Caco-2 (cell line): ENCODE measurements around the gene MMP17. TPM values are rescaled to one million over a fixed set of nuclear protein-coding genes. Genes with fewer than 3 reads are reported as not detected.

ENCODE experiments used
- BruUV-seq: library from RNA; stranded (reverse); fragments of 400-500 nt; replicated peaks from 2 replicates; lab custom pipeline; 2021; lab: Mats Ljungman, UMichigan
- CTCF ChIA-PET: fragments of 300-600 bp; sonication (Branson Sonifier 250); formaldehyde crosslinking; loops from one replicate; lab custom pipeline; 2022; ENCODE audit warnings: antibody characterized with exemption; lab: Charles Lee
- POLR2A ChIA-PET: fragments of 300-600 bp; sonication (Branson Sonifier 250); formaldehyde crosslinking; loops from one replicate; lab custom pipeline; 2022; ENCODE audit warnings: antibody characterized with exemption; lab: Charles Lee
- DNase-seq, 2 experiments: peaks; one replicate each; pipeline versions ENCODE4 v3.0.0 to v3.0.0-alpha.2; 2020 to 2022
- H3K27me3 ChIP-seq: replicated peaks from 2 replicates; pipeline ENCODE4 v1.6.0; 2011; ENCODE audit warnings: low read length; ENCODE audit not compliant: control insufficient read depth, insufficient read depth
- H3K36me3 ChIP-seq: 2 replicates; pipeline ENCODE4 v1.5.1; 2011; ENCODE audit warnings: low read length; ENCODE audit not compliant: control insufficient read depth, insufficient read depth
- H3K4me1 ChIP-seq: fragments of 250-450 bp; sonication (Bioruptor Pico); 2 replicates; pipeline ENCODE4 v1.5.1; 2020; ENCODE audit warnings: mild to moderate bottlenecking
- H3K4me3 ChIP-seq: 2 replicates; pipeline ENCODE4 v1.5.1; 2011; ENCODE audit warnings: low read depth, mild to moderate bottlenecking, control low read depth, low read length
- H3K9me3 ChIP-seq: fragments of 250-450 bp; sonication (Bioruptor Pico); 2 replicates; pipeline ENCODE4 v1.5.1; 2020; ENCODE audit warnings: mild to moderate bottlenecking, moderate library complexity
- H3K27ac Mint-ChIP-seq: one replicate; pipeline ENCODE4 v1.8.0; 2022; ENCODE audit warnings: mixed read lengths; ENCODE audit not compliant: unreplicated experiment
- H3K27me3 Mint-ChIP-seq: one replicate; pipeline ENCODE4 v1.8.0; 2022; ENCODE audit warnings: mixed read lengths; ENCODE audit not compliant: insufficient read depth, unreplicated experiment
- H3K36me3 Mint-ChIP-seq: one replicate; pipeline ENCODE4 v1.8.0; 2022; ENCODE audit warnings: mild to moderate bottlenecking, mixed read lengths; ENCODE audit not compliant: insufficient read depth, unreplicated experiment
- H3K4me1 Mint-ChIP-seq: one replicate; pipeline ENCODE4 v1.8.0; 2022; ENCODE audit warnings: low read depth, mixed read lengths; ENCODE audit not compliant: unreplicated experiment
- H3K4me3 Mint-ChIP-seq: one replicate; pipeline ENCODE4 v1.8.0; 2022; ENCODE audit warnings: mild to moderate bottlenecking, moderate library complexity, mixed read lengths; ENCODE audit not compliant: unreplicated experiment
- H3K9me3 Mint-ChIP-seq: one replicate; pipeline ENCODE4 v1.8.0; 2022; ENCODE audit warnings: mixed read lengths; ENCODE audit not compliant: unreplicated experiment
- intact Hi-C: fragments of 100-400 bp; cut with micrococcal nuclease; formaldehyde crosslinking; loops from one replicate; pipeline ENCODE4 v1.10.0; 2022; ENCODE audit not compliant: unreplicated experiment
- total RNA-seq: library from RNA; stranded (reverse); gene quantifications from 2 replicates; pipeline ENCODE4 v1.2.3, GENCODE V29; 2022
- TF ChIP-seq, protein P1 (sequence below), 2 experiments: fragments of 200-600 bp in 1 of 2; IDR thresholded peaks; 1 replicate in 1 of 2; 2 replicates in 1 of 2; pipeline versions ENCODE4 v1.5.1 to v1.8.0; 2011 to 2022; ENCODE audit warnings: antibody characterized with exemption in 1 of 2, control low read depth in 1 of 2, inconsistent platforms in 1 of 2, low read depth in 1 of 2, low read length in 1 of 2, mild to moderate bottlenecking in 1 of 2, moderate library complexity in 1 of 2; ENCODE audit not compliant: insufficient read depth in 1 of 2, severe bottlenecking in 1 of 2, unreplicated experiment in 1 of 2

Gene MMP17
- total RNA-seq, 1 experiment from 2014 or later, result 4.6 TPM

DNA sequence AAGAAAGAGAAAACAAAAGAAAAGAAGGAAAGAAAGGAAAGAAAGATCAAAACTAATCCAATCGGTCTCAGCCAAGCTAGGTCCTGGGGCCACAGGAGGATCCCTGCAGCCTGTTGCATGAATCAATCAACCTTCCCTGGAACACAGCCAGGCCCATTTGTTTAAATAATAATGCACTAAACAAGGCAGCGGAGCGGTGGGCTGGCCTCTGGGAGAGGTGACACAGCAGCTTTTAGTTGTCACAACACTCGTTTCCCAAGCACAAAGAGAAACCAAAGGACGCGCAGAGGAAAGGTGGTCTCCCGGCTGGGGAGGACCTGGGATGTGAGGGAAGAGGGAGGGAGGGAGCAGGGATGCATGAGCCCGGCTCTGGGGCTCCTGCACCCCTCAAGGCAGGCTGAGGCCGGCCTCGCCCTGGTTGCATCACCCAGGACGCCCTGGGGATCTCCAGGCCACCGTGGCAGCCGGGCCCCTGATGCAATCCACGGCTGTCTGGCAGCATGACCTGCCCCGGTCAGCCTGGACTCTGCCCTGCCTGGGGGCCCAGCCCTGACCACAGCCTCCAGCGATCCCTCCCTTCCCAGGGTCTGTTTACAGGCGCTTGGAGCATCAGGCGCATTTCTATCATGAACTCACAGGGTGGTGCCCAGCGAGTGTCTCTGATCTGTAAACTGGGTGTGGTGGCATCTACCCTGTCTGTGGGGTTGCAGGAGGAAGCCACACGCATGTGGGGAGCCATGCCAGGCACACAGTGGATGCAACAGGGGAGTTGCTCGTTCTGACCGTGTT lies 32.5 kb downstream of the MMP17 start:
- no peaks in the 10 kb centered on the region for H3K9me3 ChIP-seq
- H3K27me3 Mint-ChIP-seq, result no peaks in the 10 kb centered on the region
- DNase-seq, result peak; percentile 96
- TF ChIP-seq, protein P1, sequence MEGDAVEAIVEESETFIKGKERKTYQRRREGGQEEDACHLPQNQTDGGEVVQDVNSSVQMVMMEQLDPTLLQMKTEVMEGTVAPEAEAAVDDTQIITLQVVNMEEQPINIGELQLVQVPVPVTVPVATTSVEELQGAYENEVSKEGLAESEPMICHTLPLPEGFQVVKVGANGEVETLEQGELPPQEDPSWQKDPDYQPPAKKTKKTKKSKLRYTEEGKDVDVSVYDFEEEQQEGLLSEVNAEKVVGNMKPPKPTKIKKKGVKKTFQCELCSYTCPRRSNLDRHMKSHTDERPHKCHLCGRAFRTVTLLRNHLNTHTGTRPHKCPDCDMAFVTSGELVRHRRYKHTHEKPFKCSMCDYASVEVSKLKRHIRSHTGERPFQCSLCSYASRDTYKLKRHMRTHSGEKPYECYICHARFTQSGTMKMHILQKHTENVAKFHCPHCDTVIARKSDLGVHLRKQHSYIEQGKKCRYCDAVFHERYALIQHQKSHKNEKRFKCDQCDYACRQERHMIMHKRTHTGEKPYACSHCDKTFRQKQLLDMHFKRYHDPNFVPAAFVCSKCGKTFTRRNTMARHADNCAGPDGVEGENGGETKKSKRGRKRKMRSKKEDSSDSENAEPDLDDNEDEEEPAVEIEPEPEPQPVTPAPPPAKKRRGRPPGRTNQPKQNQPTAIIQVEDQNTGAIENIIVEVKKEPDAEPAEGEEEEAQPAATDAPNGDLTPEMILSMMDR (IDR thresholded peaks at IDR 0.05; ENCODE audit: insufficient read depth in 1 of 2, low read depth in 1 of 2, low read length in 1 of 2, severe bottlenecking in 1 of 2, unreplicated experiment in 1 of 2), result no peak
- peak overlapping the region; percentile 100 for H3K27ac Mint-ChIP-seq
- no peaks in the 10 kb centered on the region for H3K27me3 ChIP-seq
- H3K4me3 Mint-ChIP-seq, result peak overlapping the region; percentile 68
- H3K36me3 Mint-ChIP-seq, result peaks cover 34% of the 10 kb centered on the region
- POLR2A ChIA-PET, result interaction anchor here (0.7 kb wide), 1 partner anchor 13 kb away, joined by 4 read pairs; no protein-coding TSS in a partner anchor
- CTCF ChIA-PET, result interaction anchor here (0.7 kb wide), 1 partner anchor 25 kb away, joined by 4 read pairs; no protein-coding TSS in a partner anchor
- H3K4me1 ChIP-seq, result peaks cover 38% of the 10 kb centered on the region
- H3K36me3 ChIP-seq, result no peaks in the 10 kb centered on the region
- intact Hi-C loops, result loop anchor here (1.0 to 5.0 kb wide), 3 partner anchors 26 to 67 kb away; partner anchors contain the start of gene PUS1
- peaks cover 49% of the 10 kb centered on the region for H3K4me1 Mint-ChIP-seq
- BruUV-seq, result no TSS peak
- peak overlapping the region; percentile 6; the same call in 1 of the 2 replicates for H3K4me3 ChIP-seq
- H3K9me3 Mint-ChIP-seq, result no peaks in the 10 kb centered on the region

DNA sequence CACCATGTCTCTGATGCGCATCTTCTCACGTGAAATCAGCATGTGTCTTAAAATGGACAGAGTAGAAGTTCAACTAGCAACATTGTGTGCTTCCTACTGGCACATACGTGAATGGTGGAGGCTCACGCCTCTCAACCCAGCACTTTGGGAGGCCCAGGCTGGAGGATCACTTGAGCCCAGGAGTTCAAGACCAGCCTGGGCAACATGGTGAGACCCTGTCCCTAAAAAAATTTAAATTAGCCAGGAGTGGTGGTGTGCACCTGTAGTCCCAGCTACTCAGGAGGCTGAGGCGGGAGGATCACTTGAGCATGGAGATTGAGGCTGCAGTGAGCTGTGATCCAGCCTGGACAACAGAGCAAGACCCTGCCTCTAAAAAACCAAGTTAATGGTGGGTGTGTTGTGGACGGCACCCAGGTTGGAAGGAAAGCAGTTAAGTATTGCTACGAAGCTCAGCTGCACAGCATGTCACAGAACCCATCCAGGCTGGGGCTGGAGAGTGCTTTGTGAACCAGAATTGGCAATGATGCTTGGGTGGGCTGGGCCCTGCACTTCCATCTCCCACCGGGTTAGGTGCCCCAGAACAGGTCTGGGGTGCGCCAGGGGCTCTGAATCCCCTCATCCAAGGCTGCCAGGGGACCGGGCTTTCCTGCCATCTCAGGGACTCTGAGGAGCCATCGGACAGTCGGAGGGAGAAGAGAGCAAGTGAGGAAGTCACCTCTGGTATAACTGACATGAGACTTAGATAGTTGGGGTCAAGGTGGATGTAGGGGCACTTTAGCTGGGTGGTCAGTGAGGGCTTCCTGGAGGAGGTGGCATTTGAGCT lies 33.3 kb downstream of the MMP17 start:
- ChIA-PET CTCF (no interaction called here), POLR2A (interaction anchor here (0.6 kb wide), 1 partner anchor 390 kb away, joined by 3 read pairs; no protein-coding TSS in a partner anchor)
- H3K9me3 Mint-ChIP-seq, result no peaks in the 10 kb centered on the region
- no peaks in the 10 kb centered on the region for H3K27me3 Mint-ChIP-seq
- intact Hi-C loops, result loop anchor here (2.0 to 5.0 kb wide), 2 partner anchors 27 to 66 kb away; partner anchors contain the start of gene PUS1
- Histone ChIP-seq H3K4me1 (peaks cover 38% of the 10 kb centered on the region), H3K36me3 (no peaks in the 10 kb centered on the region), H3K4me3 (no peak overlapping the region), H3K27me3 (no peaks in the 10 kb centered on the region), H3K9me3 (no peaks in the 10 kb centered on the region)
- DNase-seq, result no peak
- TF ChIP-seq, protein P1 (IDR thresholded peaks at IDR 0.05; ENCODE audit: insufficient read depth in 1 of 2, low read depth in 1 of 2, low read length in 1 of 2, severe bottlenecking in 1 of 2, unreplicated experiment in 1 of 2), result no peak
- H3K36me3 Mint-ChIP-seq, result peaks cover 34% of the 10 kb centered on the region
- peak overlapping the region; percentile 68 for H3K4me3 Mint-ChIP-seq
- peak overlapping the region; percentile 100 for H3K27ac Mint-ChIP-seq
- BruUV-seq, result TSS peak; percentile 72
- peaks cover 43% of the 10 kb centered on the region for H3K4me1 Mint-ChIP-seq

DNA sequence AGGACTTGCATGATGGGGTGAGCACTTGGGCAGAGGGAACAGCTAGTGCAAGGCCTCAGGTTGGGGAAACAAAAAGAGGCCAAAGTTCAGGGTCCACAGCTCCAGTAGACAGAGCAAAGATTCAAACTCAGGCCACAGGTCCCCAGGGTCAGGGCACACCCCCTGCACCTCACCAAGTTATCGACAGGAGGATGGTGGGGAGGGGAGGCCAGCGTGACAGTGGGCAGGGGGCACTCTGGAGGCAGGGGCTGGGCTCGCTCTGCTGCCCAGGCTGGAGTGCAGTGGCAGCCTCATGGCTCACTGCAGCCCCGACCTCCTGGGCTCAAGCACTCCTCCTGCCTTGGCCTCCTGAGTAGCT lies 33.9 kb downstream of the MMP17 start:
- H3K4me1 ChIP-seq, result peaks cover 38% of the 10 kb centered on the region
- intact Hi-C loops, result loop anchor here (5.0 kb wide), 1 partner anchor 65 kb away; the partner anchor contains the start of gene PUS1
- Mint-ChIP-seq H3K27me3 (no peaks in the 10 kb centered on the region), H3K4me3 (no peak overlapping the region), H3K9me3 (no peaks in the 10 kb centered on the region), H3K4me1 (peaks cover 41% of the 10 kb centered on the region), H3K27ac (peak overlapping the region; percentile 100), H3K36me3 (peaks cover 34% of the 10 kb centered on the region)
- no peak for DNase-seq
- H3K9me3 ChIP-seq, result no peaks in the 10 kb centered on the region
- no peaks in the 10 kb centered on the region for H3K36me3 ChIP-seq
- no TSS peak for BruUV-seq
- no peaks in the 10 kb centered on the region for H3K27me3 ChIP-seq
- no peak overlapping the region for H3K4me3 ChIP-seq
- CTCF ChIA-PET, result no interaction called here
- POLR2A ChIA-PET, result interaction anchor here (0.6 kb wide), 1 partner anchor 389 kb away, joined by 3 read pairs; no protein-coding TSS in a partner anchor
- TF ChIP-seq, protein P1 (IDR thresholded peaks at IDR 0.05; ENCODE audit: insufficient read depth in 1 of 2, low read depth in 1 of 2, low read length in 1 of 2, severe bottlenecking in 1 of 2, unreplicated experiment in 1 of 2), result no peak
